ENCODE data around the gene POR. TPM values are rescaled to one million over a fixed set of nuclear protein-coding genes. Genes with fewer than 3 reads are reported as not detected.

Gene POR
- total and polyA plus RNA-seq, 12 donors, result 37.3 to 203 (median 65.5) TPM

DNA sequence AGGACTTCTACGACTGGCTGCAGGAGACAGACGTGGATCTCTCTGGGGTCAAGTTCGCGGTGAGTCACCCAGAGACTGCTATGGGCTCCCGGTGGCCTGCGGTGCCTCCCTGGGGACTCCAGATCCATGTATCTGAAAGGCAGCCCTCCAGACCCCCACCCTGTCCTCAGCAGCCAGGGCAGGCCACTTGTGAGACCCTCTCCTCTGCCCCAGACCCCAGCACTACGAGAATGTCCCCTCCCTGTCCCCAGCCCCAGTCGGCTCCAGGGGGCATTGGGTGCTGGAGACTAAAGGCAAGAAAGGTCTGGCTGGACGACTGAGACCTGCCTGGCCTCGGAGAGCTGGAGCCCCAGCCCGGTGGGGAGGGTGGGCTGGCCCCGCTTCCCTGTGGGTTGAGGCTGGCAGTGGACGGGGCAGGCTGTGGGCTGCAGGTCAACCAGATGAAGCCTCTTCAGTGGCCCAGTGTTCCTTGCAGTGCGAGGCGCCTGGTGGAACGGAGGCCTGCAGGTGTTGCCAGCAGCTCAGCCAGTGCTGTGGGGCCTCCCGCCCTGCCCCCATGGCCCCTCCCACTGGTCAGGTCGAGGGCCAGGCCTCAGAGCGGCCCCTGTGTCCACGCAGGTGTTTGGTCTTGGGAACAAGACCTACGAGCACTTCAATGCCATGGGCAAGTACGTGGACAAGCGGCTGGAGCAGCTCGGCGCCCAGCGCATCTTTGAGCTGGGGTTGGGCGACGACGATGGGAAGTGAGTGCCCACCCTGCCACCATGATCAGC, 65.7 kb downstream of the POR start:
- DNase-seq, result no peak
- Histone ChIP-seq H3K4me3 (no peak overlapping the region), H3K27ac (peak overlapping the region in 4 of 10 donors; percentile 13 to 51 (median 26)), H3K9me3 (no peaks in the 10 kb centered on the region), H3K27me3 (no peaks in the 10 kb centered on the region), H3K4me1 (peaks cover 11 to 41% (median 17%) of the 10 kb centered on the region in 9 donors), H3K36me3 (peaks cover 7 to 84% (median 49%) of the 10 kb centered on the region in 9 donors)
- intact Hi-C loops (cut with DNase I), result no loop called here
- peak in 2 of 8 donors; percentile 0 to 2 for ATAC-seq
- TF ChIP-seq, protein P1, sequence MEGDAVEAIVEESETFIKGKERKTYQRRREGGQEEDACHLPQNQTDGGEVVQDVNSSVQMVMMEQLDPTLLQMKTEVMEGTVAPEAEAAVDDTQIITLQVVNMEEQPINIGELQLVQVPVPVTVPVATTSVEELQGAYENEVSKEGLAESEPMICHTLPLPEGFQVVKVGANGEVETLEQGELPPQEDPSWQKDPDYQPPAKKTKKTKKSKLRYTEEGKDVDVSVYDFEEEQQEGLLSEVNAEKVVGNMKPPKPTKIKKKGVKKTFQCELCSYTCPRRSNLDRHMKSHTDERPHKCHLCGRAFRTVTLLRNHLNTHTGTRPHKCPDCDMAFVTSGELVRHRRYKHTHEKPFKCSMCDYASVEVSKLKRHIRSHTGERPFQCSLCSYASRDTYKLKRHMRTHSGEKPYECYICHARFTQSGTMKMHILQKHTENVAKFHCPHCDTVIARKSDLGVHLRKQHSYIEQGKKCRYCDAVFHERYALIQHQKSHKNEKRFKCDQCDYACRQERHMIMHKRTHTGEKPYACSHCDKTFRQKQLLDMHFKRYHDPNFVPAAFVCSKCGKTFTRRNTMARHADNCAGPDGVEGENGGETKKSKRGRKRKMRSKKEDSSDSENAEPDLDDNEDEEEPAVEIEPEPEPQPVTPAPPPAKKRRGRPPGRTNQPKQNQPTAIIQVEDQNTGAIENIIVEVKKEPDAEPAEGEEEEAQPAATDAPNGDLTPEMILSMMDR (IDR thresholded peaks at IDR 0.05), result no peak
- 89% methylated on average over 29 of the region's 29 CpGs for WGBS, 2 donors

DNA sequence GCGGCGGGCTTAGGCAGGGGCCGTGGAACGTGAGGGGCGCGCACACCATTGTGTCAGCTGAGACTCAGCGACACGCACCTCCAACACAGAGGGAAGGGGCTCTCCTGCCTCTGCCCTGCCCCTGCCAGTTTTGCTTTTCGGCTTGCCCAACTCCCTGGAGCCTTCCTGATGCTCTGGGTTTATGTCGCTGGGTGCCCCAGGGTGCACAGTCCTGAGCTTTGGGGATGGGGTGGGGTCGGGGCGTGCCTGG, 66.2 kb downstream of the POR start:
- ATAC-seq, result peak in 1 of 8 donors; percentile 7
- TF ChIP-seq, protein P1 (IDR thresholded peaks at IDR 0.05), result no peak
- H3K4me1 ChIP-seq, result peaks cover 11 to 43% (median 17%) of the 10 kb centered on the region in 9 donors
- intact Hi-C loops (cut with DNase I), result no loop called here
- H3K27ac ChIP-seq, result no peak overlapping the region
- H3K9me3 ChIP-seq, result no peaks in the 10 kb centered on the region
- H3K4me3 ChIP-seq, result no peak overlapping the region
- no peak for DNase-seq
- 87% methylated on average over 11 to 12 of the region's 12 CpGs for WGBS, 2 donors
- peaks cover 7 to 87% (median 54%) of the 10 kb centered on the region in 9 donors for H3K36me3 ChIP-seq
- no peaks in the 10 kb centered on the region for H3K27me3 ChIP-seq

DNA sequence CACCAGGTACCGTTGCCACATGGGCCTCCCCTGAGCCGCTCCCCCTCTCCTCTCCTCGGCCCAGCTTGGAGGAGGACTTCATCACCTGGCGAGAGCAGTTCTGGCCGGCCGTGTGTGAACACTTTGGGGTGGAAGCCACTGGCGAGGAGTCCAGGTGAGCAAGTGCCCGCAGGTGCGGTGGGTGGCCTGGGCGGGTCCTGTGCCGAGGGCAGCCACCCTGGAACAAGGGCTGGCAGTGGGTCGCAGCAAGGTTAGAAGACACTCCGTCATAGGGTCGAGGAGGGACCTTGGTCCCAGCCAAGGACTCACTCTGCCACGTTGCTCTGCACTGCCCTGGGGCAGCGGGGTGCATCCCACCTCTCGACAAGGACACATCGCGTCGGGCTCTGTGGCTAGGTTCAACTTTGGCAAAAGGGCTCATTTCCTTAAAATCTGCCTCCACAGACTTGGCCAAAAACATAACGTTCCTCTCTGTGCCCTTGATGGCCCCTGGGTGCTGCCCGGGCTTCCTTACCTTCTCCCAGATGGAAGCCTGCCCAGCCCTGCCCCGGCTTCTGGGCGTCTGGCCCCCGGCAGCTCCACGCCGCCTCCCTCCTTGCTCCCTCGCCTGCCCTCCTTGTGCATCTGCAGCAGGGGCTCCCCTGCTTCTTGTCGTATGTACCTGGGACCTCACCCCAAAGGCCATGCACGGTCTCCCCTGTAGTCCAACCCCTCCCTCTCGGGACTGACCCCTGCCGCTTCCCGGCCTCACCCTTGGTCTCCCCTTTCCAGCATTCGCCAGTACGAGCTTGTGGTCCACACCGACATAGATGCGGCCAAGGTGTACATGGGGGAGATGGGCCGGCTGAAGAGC, 66.7 kb downstream of the POR start:
- H3K36me3 ChIP-seq, result peaks cover 9 to 89% (median 60%) of the 10 kb centered on the region in 9 donors
- DNase-seq (no peak), ATAC-seq (peak in 1 of 8 donors; percentile 3)
- no peaks in the 10 kb centered on the region for H3K27me3 ChIP-seq
- intact Hi-C loops (cut with DNase I), result no loop called here
- TF ChIP-seq, protein P1 (IDR thresholded peaks at IDR 0.05), result no peak
- peak overlapping the region in 3 of 10 donors; percentile 2 to 21 (median 6) for H3K27ac ChIP-seq
- WGBS, 2 donors, result 87 to 88% methylated on average over 38 of the region's 38 CpGs
- no peaks in the 10 kb centered on the region for H3K9me3 ChIP-seq
- H3K4me3 ChIP-seq, result no peak overlapping the region
- peaks cover 11 to 46% (median 17%) of the 10 kb centered on the region in 9 donors for H3K4me1 ChIP-seq

DNA sequence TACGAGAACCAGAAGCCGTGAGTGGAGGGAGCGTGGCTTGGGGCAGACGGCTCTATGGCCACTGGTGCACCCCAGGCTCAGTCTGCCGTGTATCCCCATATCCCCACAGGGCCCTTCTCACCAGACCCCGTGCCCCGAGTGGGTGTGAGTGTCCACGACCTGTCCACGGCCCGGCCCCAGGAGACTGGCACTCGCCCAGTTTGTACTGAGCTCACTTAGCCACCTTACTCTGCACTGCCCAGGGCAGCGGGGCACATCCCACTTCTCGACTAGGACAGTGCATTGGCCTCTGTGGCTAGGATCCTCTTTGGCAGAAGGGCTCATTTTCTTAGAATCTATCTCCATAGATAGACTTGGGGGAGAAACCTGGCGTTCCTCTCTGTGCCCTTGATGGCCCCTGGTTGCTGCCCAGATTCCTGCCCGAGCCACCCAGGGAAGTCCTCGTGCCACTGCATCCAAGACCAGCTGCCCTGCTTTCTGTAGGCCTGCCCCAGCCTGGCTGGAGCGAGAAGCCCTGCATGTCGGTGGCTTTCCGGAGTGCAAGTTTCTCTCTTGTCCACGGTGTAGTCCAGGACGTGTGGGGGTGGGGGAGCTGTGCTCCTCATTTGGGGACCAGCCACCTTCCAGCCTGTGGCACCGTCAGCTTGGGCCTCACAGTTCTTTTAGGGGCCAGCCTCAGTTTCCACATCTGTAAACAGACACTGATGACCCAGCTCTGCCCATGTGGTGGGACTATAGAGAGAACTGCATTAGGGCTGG, 67.5 kb downstream of the POR start:
- WGBS, 2 donors, result 78 to 91% methylated on average over 22 of the region's 22 CpGs
- H3K4me3 ChIP-seq, result no peak overlapping the region
- peak in 2 of 8 donors; percentile 1 to 3 for ATAC-seq
- H3K27me3 ChIP-seq, result no peaks in the 10 kb centered on the region
- no peaks in the 10 kb centered on the region for H3K9me3 ChIP-seq
- no peak for DNase-seq
- intact Hi-C loops (cut with DNase I), result no loop called here
- TF ChIP-seq, protein P1 (IDR thresholded peaks at IDR 0.05), result no peak
- H3K4me1 ChIP-seq, result peaks cover 11 to 40% (median 17%) of the 10 kb centered on the region in 9 donors
- H3K27ac ChIP-seq, result peak overlapping the region in 2 of 10 donors; percentile 2 to 24
- peaks cover 9 to 96% (median 64%) of the 10 kb centered on the region in 9 donors for H3K36me3 ChIP-seq
